ENCODE measurements around the gene GID8. TPM values are rescaled to one million over a fixed set of nuclear protein-coding genes. Genes with fewer than 3 reads are reported as not detected.

GID8 gene
- total RNA-seq, 1 experiment from 2014 or later, result 40.2 TPM

DNA sequence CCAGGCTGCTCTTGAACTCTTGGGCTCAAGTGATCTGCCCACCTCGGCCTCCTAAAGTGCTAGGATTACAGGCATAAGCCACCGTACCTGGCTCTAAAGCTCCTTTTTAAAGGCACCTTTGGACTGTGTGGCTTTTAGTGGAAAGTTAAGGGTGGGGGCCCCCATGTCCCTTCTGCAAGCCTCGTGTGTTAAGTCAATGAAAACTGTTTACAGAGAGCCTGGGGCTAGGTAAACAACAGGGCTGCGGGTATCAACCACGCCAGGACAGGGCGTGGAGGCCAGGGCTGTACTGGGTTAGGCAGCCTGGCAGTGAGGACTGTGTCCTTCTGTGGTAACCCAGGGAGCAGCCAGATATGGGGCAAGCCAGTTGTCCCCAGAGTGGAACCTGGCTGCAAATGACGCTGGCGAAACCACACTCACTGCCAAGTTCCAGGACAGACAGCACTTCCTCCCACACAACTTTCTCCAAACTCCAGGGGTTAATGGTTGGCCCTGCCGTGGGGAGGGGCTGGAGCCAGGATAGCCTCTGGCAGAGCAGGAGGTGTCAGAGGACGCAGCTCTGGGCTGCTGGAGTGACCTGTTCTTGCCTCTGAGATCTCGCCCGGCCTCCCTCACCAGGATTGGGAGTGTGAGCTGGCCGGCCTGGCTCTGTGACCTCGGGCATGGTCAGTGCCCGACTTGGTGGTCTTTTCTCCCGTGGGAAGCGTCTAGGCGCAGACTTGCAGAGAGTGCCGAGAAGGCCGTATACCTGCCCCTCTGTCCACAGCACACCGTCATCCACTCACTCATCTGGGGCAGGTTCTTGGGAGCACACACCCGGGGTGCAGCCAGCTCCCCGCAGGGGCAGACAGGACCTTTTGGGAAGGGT, 17.8 kb downstream of the GID8 start:
- intact Hi-C loops (cut with micrococcal nuclease; ENCODE audit: unreplicated experiment), result no loop called here
- TF ChIP-seq, protein P1, sequence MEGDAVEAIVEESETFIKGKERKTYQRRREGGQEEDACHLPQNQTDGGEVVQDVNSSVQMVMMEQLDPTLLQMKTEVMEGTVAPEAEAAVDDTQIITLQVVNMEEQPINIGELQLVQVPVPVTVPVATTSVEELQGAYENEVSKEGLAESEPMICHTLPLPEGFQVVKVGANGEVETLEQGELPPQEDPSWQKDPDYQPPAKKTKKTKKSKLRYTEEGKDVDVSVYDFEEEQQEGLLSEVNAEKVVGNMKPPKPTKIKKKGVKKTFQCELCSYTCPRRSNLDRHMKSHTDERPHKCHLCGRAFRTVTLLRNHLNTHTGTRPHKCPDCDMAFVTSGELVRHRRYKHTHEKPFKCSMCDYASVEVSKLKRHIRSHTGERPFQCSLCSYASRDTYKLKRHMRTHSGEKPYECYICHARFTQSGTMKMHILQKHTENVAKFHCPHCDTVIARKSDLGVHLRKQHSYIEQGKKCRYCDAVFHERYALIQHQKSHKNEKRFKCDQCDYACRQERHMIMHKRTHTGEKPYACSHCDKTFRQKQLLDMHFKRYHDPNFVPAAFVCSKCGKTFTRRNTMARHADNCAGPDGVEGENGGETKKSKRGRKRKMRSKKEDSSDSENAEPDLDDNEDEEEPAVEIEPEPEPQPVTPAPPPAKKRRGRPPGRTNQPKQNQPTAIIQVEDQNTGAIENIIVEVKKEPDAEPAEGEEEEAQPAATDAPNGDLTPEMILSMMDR (conservative IDR thresholded peaks at IDR 0.05; ENCODE audit: low read depth, low read length), result no peak
- TF ChIP-seq EZH2 (IDR thresholded peaks at IDR 0.05; ENCODE audit: borderline replicate concordance, low read depth, low read length, poor library complexity, severe bottlenecking), result no peak
- Histone ChIP-seq H3K36me3 (ENCODE audit: insufficient read depth, low read length, poor library complexity, severe bottlenecking) (no peaks in the 10 kb centered on the region), H3K9me3 (ENCODE audit: low read depth, low read length, poor library complexity, severe bottlenecking) (no peaks in the 10 kb centered on the region), H3K4me3 (ENCODE audit: low read depth, low read length, poor library complexity, severe bottlenecking) (no peak overlapping the region), H3K27ac (ENCODE audit: low read depth, low read length, poor library complexity, severe bottlenecking) (no peak overlapping the region), H3K27me3 (replicated peaks; ENCODE audit: insufficient read depth, low read depth, low read length, poor library complexity) (no peaks in the 10 kb centered on the region), H3K4me1 (ENCODE audit: insufficient read depth, low read length, poor library complexity, severe bottlenecking) (peaks cover 6% of the 10 kb centered on the region)
- DNase-seq (ENCODE audit: low spot score), result no peak
- CTCF ChIA-PET, result no interaction called here
- no TSS peak for BruUV-seq (replicated peaks)
- POLR2A ChIA-PET (ENCODE audit: low non-redundant PET), result no interaction called here

- Histone ChIP-seq H3K36me3 (ENCODE audit: insufficient read depth, low read length, poor library complexity, severe bottlenecking) (no peaks in the 10 kb centered on the region), H3K4me1 (ENCODE audit: insufficient read depth, low read length, poor library complexity, severe bottlenecking) (peaks cover 6% of the 10 kb centered on the region), H3K4me3 (ENCODE audit: low read depth, low read length, poor library complexity, severe bottlenecking) (no peak overlapping the region), H3K9me3 (ENCODE audit: low read depth, low read length, poor library complexity, severe bottlenecking) (no peaks in the 10 kb centered on the region), H3K27me3 (replicated peaks; ENCODE audit: insufficient read depth, low read depth, low read length, poor library complexity) (no peaks in the 10 kb centered on the region), H3K27ac (ENCODE audit: low read depth, low read length, poor library complexity, severe bottlenecking) (no peak overlapping the region)
- no TSS peak for BruUV-seq (replicated peaks)
- ChIA-PET POLR2A (ENCODE audit: low non-redundant PET) (no interaction called here), CTCF (no interaction called here)
- intact Hi-C loops (cut with micrococcal nuclease; ENCODE audit: unreplicated experiment), result no loop called here
- DNase-seq (ENCODE audit: low spot score), result no peak
- TF ChIP-seq, protein P1 (conservative IDR thresholded peaks at IDR 0.05; ENCODE audit: low read depth, low read length), result no peak
- no peak for TF ChIP-seq EZH2 (IDR thresholded peaks at IDR 0.05; ENCODE audit: borderline replicate concordance, low read depth, low read length, poor library complexity, severe bottlenecking)
Observed at GRCh38 chr20:62956387-62957135, 18.6 kb downstream of the GID8 start.

DNA sequence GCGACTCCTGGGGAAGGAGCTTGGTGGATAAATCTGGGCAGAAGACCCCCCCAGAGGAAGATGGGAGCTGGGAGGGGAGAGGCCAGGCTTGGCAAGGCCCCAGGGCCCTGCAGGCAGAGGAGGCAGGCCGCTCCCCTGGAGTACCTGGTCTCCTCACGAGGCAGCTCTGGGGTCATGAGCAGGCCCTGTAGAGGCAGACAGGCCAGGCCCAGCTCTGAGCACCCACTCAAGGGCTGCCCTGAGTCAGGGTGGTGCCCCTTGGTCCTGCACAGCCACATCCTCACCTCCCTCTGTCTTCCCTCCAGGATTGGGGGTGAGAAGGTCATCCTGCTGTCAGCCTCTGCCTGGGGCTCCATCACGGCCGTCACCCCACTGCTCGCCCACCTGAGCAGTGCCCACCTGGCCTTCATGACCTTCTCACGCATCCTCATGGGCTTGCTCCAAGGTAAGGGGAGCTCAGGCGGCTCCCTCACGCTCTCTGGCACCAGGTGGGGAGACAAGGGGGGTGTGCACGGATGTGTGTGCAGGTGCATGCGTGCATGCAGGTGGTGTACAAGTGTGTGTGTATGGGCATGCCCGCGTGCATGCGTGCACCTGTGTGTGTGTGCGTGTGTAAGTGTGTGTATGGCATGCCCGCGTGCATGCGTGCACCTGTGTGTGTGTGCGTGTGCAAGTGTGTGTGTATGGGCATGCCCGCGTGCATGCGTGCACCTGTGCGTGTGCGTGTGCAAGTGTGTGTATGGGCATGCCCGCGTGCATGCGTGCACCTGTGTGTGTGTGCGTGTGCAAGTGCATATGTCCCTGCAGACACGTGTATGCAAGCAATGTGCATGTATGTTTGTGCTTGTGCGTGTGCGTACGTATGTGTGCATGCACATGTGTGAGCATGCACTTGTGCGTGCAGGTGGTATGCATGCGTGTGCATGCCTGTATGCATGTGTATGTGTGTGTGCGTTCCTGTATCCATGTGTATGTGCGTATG, 19.5 kb downstream of the GID8 start:
- Histone ChIP-seq H3K4me3 (ENCODE audit: low read depth, low read length, poor library complexity, severe bottlenecking) (no peak overlapping the region), H3K27me3 (replicated peaks; ENCODE audit: insufficient read depth, low read depth, low read length, poor library complexity) (no peaks in the 10 kb centered on the region), H3K4me1 (ENCODE audit: insufficient read depth, low read length, poor library complexity, severe bottlenecking) (peaks cover 6% of the 10 kb centered on the region), H3K36me3 (ENCODE audit: insufficient read depth, low read length, poor library complexity, severe bottlenecking) (no peaks in the 10 kb centered on the region), H3K27ac (ENCODE audit: low read depth, low read length, poor library complexity, severe bottlenecking) (no peak overlapping the region), H3K9me3 (ENCODE audit: low read depth, low read length, poor library complexity, severe bottlenecking) (no peaks in the 10 kb centered on the region)
- no peak for DNase-seq (ENCODE audit: low spot score)
- ChIA-PET POLR2A (ENCODE audit: low non-redundant PET) (no interaction called here), CTCF (no interaction called here)
- intact Hi-C loops (cut with micrococcal nuclease; ENCODE audit: unreplicated experiment), result no loop called here
- no peak for TF ChIP-seq EZH2 (IDR thresholded peaks at IDR 0.05; ENCODE audit: borderline replicate concordance, low read depth, low read length, poor library complexity, severe bottlenecking)
- TF ChIP-seq, protein P1 (conservative IDR thresholded peaks at IDR 0.05; ENCODE audit: low read depth, low read length), result no peak
- no TSS peak for BruUV-seq (replicated peaks)

Data from A673 (cell line).